Endothelial cell of umbilical vein (primary cell): ENCODE data around the gene SLC25A53. TPM values are rescaled to one million over a fixed set of nuclear protein-coding genes. Genes with fewer than 3 reads are reported as not detected.

ENCODE experiments used
- BruUV-seq: library from RNA; stranded (reverse); fragments of 400-500 nt; replicated peaks from 2 replicates; lab custom pipeline; 2021; lab: Mats Ljungman, UMichigan
- CTCF ChIA-PET: fragments of 300-600, 350-600 bp; sonication (Branson Sonifier 250); formaldehyde crosslinking; loops from one replicate; lab custom pipeline; 2021; ENCODE audit warnings: antibody characterized with exemption, inconsistent platforms; lab: Charles Lee
- POLR2A ChIA-PET: fragments of 300-600, 350-600 bp; sonication (Branson Sonifier 250); formaldehyde crosslinking; loops from one replicate; lab custom pipeline; 2021; ENCODE audit warnings: antibody characterized with exemption, inconsistent platforms; lab: Charles Lee
- DNase-seq: peaks from one replicate; pipeline ENCODE4 v3.0.0-alpha.2; 2011; ENCODE audit warnings: low read depth, low spot score
- FAIRE-seq: peaks from 2 replicates; lab custom pipeline; 2011; peaks lifted over from hg19 to GRCh38; lab: Jason Lieb, UNC
- H2AFZ ChIP-seq: 2 replicates; pipeline ENCODE4 v1.6.0; 2012; ENCODE audit warnings: low read depth, low read length, control low read depth, inconsistent platforms
- H3K27ac ChIP-seq: 2 replicates; pipeline ENCODE4 v1.5.1; 2011; ENCODE audit warnings: low read depth, mild to moderate bottlenecking, control low read depth, low read length, moderate library complexity; ENCODE audit not compliant: insufficient read depth
- H3K27me3 ChIP-seq, 2 experiments: 2 replicates each; pipeline versions ENCODE4 v1.6.0 to v1.6.1; 2011; ENCODE audit warnings: low read length in 2 of 2, mixed read lengths in 1 of 2; ENCODE audit not compliant: control insufficient read depth in 2 of 2, insufficient read depth in 2 of 2
- H3K36me3 ChIP-seq, 2 experiments: 2 replicates in 1 of 2; 3 replicates in 1 of 2; pipeline ENCODE4 v1.5.1; 2011; ENCODE audit warnings: low read length in 2 of 2, mild to moderate bottlenecking in 1 of 2, moderate library complexity in 1 of 2; ENCODE audit not compliant: control insufficient read depth in 2 of 2, insufficient read depth in 2 of 2; ENCODE audit errors: extremely low read depth in 1 of 2
- H3K4me1 ChIP-seq: 3 replicates; pipeline ENCODE4 v1.5.1; 2011; ENCODE audit warnings: mild to moderate bottlenecking, low read length; ENCODE audit not compliant: control insufficient read depth, insufficient read depth; ENCODE audit errors: extremely low read depth
- H3K4me2 ChIP-seq: 2 replicates; pipeline ENCODE4 v1.6.1; 2011; ENCODE audit warnings: low read length, control low read depth, mixed read lengths; ENCODE audit not compliant: insufficient read depth
- H3K4me3 ChIP-seq, 3 experiments: fragments of 200-600 bp in 1 of 3; sonication (generic), shearing (Covaris generic) in 1 of 3; replicated peaks in 1 of 3; 2 replicates each; pipeline ENCODE4 v1.5.1; 2011 to 2016; ENCODE audit warnings: control low read depth in 3 of 3, low read length in 3 of 3, mild to moderate bottlenecking in 2 of 3, inconsistent platforms in 1 of 3, low read depth in 1 of 3, moderate library complexity in 1 of 3; ENCODE audit not compliant: insufficient read depth in 1 of 3
- H3K79me2 ChIP-seq: 2 replicates; pipeline ENCODE4 v1.6.0; 2012; ENCODE audit warnings: low read length, inconsistent platforms; ENCODE audit not compliant: control insufficient read depth, insufficient read depth
- H3K9ac ChIP-seq: replicated peaks from 2 replicates; pipeline ENCODE3; 2011; ENCODE audit warnings: low read length, control low read depth; ENCODE audit not compliant: insufficient read depth; ENCODE audit errors: extremely low read depth
- H3K9me1 ChIP-seq: replicated peaks from 3 replicates; pipeline ENCODE4 v1.6.0; 2011; ENCODE audit warnings: mild to moderate bottlenecking, low read length; ENCODE audit not compliant: control insufficient read depth, insufficient read depth; ENCODE audit errors: extremely low read depth
- H3K9me3 ChIP-seq: replicated peaks from 2 replicates; pipeline ENCODE4 v1.5.1; 2012; ENCODE audit warnings: low read length, inconsistent platforms; ENCODE audit not compliant: control insufficient read depth, insufficient read depth
- H4K20me1 ChIP-seq: replicated peaks from 2 replicates; pipeline ENCODE3; 2011; ENCODE audit warnings: mild to moderate bottlenecking, low read length; ENCODE audit not compliant: control insufficient read depth, insufficient read depth; ENCODE audit errors: extremely low read depth
- EZH2 ChIP-seq: IDR thresholded peaks from 2 replicates; pipeline ENCODE4 v1.6.1; 2012; ENCODE audit warnings: borderline replicate concordance, low read depth, mild to moderate bottlenecking, moderate library complexity, low read length, inconsistent platforms; ENCODE audit not compliant: severe bottlenecking
- FOS ChIP-seq: IDR thresholded peaks from 2 replicates; pipeline ENCODE4 v1.6.1; 2011; ENCODE audit warnings: mild to moderate bottlenecking, low read length, moderate library complexity, borderline replicate concordance; ENCODE audit not compliant: insufficient read depth
- GATA2 ChIP-seq: IDR thresholded peaks from 2 replicates; pipeline ENCODE4 v1.7.0; 2011; ENCODE audit warnings: low read depth, mild to moderate bottlenecking, moderate library complexity, mixed read lengths, low read length; ENCODE audit not compliant: insufficient read length, insufficient read depth
- JUN ChIP-seq: IDR thresholded peaks from 2 replicates; pipeline ENCODE4 v1.6.1; 2011; ENCODE audit warnings: borderline replicate concordance, low read depth; ENCODE audit not compliant: insufficient read length, insufficient read depth
- MYC ChIP-seq: IDR thresholded peaks from one replicate; pipeline ENCODE4 v1.6.1; 2011; ENCODE audit warnings: mild to moderate bottlenecking, low read depth, low read length
- POLR2A ChIP-seq: IDR thresholded peaks from 2 replicates; pipeline ENCODE4 v1.6.1; 2012; ENCODE audit warnings: low read depth, mild to moderate bottlenecking, control low read depth, low read length
- POLR2AphosphoS5 ChIP-seq: IDR thresholded peaks from 2 replicates; pipeline ENCODE4 v1.6.1; 2012; ENCODE audit warnings: low read depth, mild to moderate bottlenecking, control low read depth, low read length, moderate library complexity; ENCODE audit not compliant: insufficient read depth
- dilution Hi-C: fragments of 300-500 bp; cut with MboI; formaldehyde crosslinking; loops from one replicate; pipeline ENCODE4 v1.15.0; 2019; ENCODE audit warnings: low sequenced_read_pairs; ENCODE audit not compliant: extremely low pct_ligation_motif_present
- intact Hi-C: fragments of 100-400 bp; cut with micrococcal nuclease; formaldehyde crosslinking; loops from one replicate; pipeline ENCODE4 v1.10.0; 2022
- polyA plus RNA-seq, 4 experiments: library from polyadenylated mRNA; depleted of rRNA in 3 of 4; stranded (reverse) in 3 of 4; unstranded in 1 of 4; fragments of >200 nt; gene quantifications; 2 replicates each; pipeline versions ENCODE4 v1.2.1 to v1.2.3, GENCODE V29; 2011 to 2012; ENCODE audit warnings: missing spikeins in 1 of 4
- total RNA-seq: library from RNA; stranded (reverse); gene quantifications from 2 replicates; pipeline ENCODE4 v1.2.3, GENCODE V29; 2021
- TF ChIP-seq, protein P1 (sequence below), 2 donors: IDR thresholded peaks; 1 replicate in 1 of 2; 2 replicates in 1 of 2; pipeline ENCODE4 v1.5.1; 2011; ENCODE audit warnings: low read length in 2 of 2, mild to moderate bottlenecking in 2 of 2, moderate library complexity in 2 of 2, control low read depth in 1 of 2, inconsistent platforms in 1 of 2, low read depth in 1 of 2; ENCODE audit not compliant: insufficient read depth in 1 of 2; ENCODE audit errors: extremely low read depth in 1 of 2
- TF ChIP-seq, protein P2 (sequence below): IDR thresholded peaks from 2 replicates; pipeline ENCODE4 v1.6.1; 2011; ENCODE audit not compliant: insufficient read depth, insufficient read length

Gene SLC25A53
- total and polyA plus RNA-seq, 2 donors (not counting 3 experiments of a cell fraction or from before 2014, with no cell fraction given): 4.6 to 6.3 TPM

DNA sequence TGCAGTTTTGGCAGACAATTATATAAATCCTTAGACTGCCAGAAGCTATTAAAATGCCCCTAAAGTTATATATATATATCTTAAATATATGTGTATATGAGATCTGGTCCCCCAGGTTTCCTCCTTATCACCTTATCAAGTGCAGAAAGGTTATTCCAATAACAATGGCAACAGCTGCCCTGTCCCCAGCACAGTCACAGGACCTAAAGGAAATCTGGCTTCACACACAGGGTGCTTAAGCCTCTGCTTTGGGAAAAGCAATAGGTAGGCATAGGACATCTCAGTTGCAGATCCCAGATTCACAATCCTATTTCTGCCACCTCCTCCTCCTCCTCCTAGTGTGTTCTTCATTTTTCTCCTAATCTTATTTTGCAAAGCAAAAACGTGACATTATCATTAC lies 5.8 kb downstream of the SLC25A53 start:
- FAIRE-seq (no peak), DNase-seq (no peak)
- ChIA-PET CTCF (interaction anchor here (1.3 kb wide), 1 partner anchor 15 kb away, joined by 3 read pairs; the partner anchor contains the start of gene FAM199X), POLR2A (no interaction called here)
- dilution Hi-C loops (no loop called here), intact Hi-C loops (no loop called here)
- Histone ChIP-seq H3K4me1 (peaks cover 2% of the 10 kb centered on the region), H3K9ac (no peak overlapping the region), H3K79me2 (peaks cover 10% of the 10 kb centered on the region), H3K4me2 (no peak overlapping the region), H3K9me1 (no peaks in the 10 kb centered on the region), H3K9me3 (no peaks in the 10 kb centered on the region), H3K27ac (no peak overlapping the region), H3K4me3 (no peak overlapping the region), H4K20me1 (no peaks in the 10 kb centered on the region), H3K36me3 (no peaks in the 10 kb centered on the region), H2AFZ (no peak overlapping the region), H3K27me3 (no peaks in the 10 kb centered on the region)
- no TSS peak for BruUV-seq
- TF ChIP-seq FOS (no peak), POLR2AphosphoS5 (no peak)

DNA sequence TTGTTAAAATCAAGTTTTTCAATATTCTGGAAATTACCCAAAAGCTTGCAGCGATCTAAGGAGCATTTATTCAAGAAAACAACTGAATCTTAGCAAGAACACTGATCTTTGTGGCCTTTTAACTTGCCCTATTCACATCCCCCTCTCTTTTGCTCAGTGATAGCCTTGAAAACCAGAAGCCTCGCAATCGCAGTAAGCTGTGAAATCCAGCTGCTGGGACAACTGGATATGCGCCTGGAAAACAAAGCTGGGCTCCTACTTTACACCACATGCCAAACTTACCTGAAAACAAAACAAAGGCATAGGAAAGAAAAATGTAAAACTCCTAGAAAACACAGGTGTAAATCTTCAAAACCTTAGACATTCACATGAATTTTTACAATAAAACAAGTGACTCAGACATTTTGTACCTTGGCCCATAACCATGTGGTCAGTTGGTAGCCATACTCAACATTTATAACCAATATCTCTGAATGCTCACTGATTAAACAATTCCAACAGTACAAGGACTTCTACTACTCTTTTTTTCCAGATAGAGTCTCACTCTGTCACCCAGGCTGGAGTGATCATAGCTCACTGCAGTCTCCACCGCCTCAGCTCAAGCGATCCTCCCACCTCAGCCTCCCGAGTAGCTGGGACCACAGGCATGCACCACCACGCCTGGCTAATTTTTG lies 15.6 kb downstream of the SLC25A53 start:
- FAIRE-seq (no peak), DNase-seq (no peak)
- H3K9ac ChIP-seq: no peak overlapping the region
- no peak overlapping the region for H3K27ac ChIP-seq
- no peak overlapping the region for H3K4me3 ChIP-seq
- H3K4me2 ChIP-seq: no peak overlapping the region
- H3K4me1 ChIP-seq: no peaks in the 10 kb centered on the region
- no peaks in the 10 kb centered on the region for H4K20me1 ChIP-seq
- intact Hi-C loops (no loop called here), dilution Hi-C loops (no loop called here)
- BruUV-seq: no TSS peak
- H3K9me1 ChIP-seq: no peaks in the 10 kb centered on the region
- ChIA-PET POLR2A (no interaction called here), CTCF (no interaction called here)
- TF ChIP-seq, protein P1, sequence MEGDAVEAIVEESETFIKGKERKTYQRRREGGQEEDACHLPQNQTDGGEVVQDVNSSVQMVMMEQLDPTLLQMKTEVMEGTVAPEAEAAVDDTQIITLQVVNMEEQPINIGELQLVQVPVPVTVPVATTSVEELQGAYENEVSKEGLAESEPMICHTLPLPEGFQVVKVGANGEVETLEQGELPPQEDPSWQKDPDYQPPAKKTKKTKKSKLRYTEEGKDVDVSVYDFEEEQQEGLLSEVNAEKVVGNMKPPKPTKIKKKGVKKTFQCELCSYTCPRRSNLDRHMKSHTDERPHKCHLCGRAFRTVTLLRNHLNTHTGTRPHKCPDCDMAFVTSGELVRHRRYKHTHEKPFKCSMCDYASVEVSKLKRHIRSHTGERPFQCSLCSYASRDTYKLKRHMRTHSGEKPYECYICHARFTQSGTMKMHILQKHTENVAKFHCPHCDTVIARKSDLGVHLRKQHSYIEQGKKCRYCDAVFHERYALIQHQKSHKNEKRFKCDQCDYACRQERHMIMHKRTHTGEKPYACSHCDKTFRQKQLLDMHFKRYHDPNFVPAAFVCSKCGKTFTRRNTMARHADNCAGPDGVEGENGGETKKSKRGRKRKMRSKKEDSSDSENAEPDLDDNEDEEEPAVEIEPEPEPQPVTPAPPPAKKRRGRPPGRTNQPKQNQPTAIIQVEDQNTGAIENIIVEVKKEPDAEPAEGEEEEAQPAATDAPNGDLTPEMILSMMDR (IDR thresholded peaks at IDR 0.05; ENCODE audit: extremely low read depth in 1 of 2, insufficient read depth in 1 of 2, low read depth in 1 of 2, low read length in 2 of 2): no peak
- no peak for TF ChIP-seq GATA2
- TF ChIP-seq POLR2AphosphoS5: no peak
- TF ChIP-seq POLR2A: no peak
- TF ChIP-seq FOS: no peak
- TF ChIP-seq EZH2: no peak
- TF ChIP-seq JUN: no peak
- no peak for TF ChIP-seq MYC
- TF ChIP-seq, protein P2, sequence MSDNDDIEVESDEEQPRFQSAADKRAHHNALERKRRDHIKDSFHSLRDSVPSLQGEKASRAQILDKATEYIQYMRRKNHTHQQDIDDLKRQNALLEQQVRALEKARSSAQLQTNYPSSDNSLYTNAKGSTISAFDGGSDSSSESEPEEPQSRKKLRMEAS: no peak
- no peaks in the 10 kb centered on the region for H3K36me3 ChIP-seq
- no peak overlapping the region for H2AFZ ChIP-seq
- H3K79me2 ChIP-seq: no peaks in the 10 kb centered on the region
- H3K27me3 ChIP-seq: no peaks in the 10 kb centered on the region
- H3K9me3 ChIP-seq: no peaks in the 10 kb centered on the region
